H4 (cell line): ENCODE results near the gene ARHGDIA. TPM values are rescaled to one million over a fixed set of nuclear protein-coding genes. Genes with fewer than 3 reads are reported as not detected.

ENCODE experiments used
- DNase-seq: peaks from one replicate; pipeline ENCODE4 v3.0.0-alpha.2; 2015; ENCODE audit warnings: low spot score
- total RNA-seq: library from RNA; depleted of rRNA; stranded (reverse); fragments of >200 nt; shearing (Covaris generic); gene quantifications from 2 replicates; pipeline ENCODE4 v1.2.3, GENCODE V29; 2014

ARHGDIA gene
- total RNA-seq, 1 experiment from 2014 or later = 78.2 TPM

DNA sequence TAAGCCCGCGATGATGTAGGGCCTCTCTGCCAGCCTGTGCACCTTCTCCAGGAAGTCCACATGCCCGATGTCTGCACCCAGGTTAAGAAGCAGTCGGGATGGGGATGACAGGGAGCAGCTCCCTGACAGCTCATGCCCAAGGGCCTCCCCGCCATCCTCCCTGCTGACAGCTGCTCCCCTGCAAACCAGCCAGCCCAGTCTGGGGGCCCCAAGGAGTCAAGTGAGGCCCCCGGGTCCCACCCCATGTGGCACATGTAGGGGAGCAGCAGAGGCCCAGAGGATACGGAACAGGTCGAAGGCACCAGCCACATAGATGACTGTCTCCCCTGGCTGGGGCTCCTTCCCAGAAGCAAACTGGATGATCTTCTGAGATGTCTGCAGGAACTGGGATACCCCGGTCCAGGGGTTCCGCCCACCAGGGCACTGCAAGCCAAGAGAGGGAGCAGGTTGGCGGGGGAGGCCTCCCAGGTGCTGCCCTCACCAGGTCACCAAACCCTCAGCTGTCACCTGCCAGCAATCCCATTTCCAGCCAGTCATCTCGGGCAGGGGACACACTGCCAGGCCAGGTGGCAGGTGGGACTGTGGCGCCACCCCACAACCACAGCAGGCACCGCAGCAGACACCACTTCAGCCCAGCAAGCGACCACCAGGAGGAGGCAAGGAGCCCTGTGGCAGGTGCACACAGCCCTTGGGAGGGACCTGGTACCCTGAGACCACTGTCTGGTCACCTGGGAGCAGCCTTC is 35.5 kb upstream of the ARHGDIA start:
- DNase-seq = no peak

DNA sequence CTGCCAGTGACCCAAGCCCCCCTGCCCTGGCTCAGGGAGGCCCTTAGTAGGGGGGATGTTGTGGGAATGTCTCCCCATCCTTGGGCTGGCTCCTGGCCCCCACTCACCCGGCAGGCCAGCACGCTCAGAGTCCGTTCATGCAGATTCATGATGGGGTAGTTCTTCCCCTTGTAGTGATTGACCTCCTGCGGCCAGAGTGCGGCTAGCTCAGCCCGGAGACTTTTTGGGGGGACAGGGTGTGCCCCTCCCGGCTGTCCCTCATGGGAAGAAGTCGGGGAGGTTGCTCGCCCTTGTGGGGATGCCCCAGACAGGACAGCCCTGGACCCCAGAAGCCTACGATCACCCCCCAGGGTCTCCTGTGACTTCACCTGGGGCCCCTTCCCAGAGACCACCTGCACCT is 34.9 kb upstream of the ARHGDIA start:
- no peak for DNase-seq

DNA sequence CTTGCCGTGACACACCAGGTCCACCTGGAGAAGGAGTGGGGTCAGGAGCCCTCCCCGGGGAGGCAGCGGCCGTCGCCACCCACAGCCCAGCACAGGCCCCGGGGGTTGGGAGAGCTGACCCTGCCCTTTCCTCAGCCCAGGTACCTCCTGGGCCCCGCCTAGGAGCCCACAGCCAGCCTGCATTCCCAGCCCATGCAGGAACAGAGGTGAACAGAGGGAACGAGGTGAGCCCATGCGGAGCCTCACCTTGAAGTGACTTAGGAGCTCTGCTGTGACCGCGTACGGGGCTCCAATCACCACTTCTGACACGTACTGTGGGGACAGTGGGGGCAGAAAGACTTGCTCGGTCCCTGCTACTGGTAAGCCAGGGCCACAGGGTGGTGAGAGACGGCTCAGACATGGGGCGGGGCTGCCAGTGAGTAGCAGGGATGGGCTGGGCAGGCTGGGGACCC is 34.3 kb upstream of the ARHGDIA start:
- DNase-seq = no peak

DNA sequence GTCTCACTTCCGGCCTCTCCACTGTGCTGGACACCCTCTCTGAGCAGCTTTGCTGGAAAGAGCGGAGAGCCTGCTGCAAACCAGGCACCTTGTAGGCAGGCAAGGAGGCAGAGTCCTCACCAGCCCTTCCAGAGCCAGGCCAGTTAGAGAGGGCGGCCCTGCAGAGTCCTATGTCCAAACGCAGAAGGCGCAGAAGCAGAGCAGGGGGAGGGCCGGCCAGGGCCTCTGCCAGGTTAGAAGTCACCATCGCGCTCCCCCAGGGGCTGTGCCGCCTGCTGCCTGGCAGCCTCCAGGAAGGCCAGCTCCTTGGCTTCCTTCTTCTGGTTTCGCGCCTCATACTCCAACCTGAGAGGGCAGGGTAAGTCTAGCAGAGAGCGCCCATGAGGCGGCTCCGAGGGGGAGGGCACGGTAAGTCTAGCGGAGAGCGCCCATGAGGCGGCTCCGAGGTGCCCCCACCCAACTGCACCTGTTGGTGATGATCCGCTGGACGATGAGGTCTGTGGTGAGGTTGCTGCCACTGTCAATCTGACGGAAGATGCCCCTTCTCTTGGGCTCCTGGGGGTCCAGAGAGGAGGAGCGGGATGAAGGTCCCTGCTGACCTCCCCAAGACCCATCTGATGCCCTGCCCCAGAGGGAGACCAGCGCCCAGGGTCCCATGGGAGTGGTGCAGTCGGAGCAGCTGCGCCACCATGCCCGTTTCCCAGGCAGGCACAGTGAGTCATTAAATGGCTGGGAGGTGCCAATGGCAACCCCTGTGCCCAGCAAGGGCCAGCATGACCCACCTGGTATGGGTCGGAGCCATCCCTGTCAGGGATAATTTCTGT is 33.7 kb upstream of the ARHGDIA start:
- DNase-seq = no peak

DNA sequence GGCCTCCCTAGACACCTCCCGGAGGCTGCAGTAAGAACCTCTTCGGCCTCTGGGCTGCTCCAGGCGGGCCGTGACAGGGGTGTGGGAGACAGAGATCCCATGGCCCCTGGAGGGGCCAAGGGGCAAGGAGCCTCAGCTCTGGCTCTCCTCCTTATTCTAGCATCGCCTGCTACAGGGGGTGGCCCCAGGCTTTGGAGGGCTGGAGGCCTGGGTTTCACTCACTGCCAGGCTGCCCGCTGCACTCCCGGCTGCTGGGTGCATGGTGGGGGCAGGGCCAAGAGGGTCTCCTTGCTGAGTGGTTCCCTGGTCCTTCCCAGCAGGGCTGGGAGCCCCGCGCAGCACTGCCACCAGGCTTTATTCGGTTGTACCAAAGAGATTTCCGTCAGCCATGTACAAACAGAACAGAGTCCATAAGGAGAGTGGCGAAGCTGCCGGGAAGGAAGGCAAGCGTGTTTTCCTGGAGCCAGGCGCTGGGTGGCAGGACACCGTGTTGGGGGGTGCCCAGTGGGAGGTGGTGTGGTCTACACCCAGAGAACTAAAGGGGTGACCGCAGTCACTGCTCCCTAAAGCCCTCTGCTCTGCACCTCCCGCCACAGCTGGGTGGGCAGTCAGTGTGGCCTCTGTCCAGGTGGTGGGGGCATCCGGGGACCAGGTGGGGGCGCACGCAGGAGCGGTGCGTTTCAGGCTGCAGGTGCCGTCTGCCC is 32.9 kb upstream of the ARHGDIA start:
- no peak for DNase-seq

DNA sequence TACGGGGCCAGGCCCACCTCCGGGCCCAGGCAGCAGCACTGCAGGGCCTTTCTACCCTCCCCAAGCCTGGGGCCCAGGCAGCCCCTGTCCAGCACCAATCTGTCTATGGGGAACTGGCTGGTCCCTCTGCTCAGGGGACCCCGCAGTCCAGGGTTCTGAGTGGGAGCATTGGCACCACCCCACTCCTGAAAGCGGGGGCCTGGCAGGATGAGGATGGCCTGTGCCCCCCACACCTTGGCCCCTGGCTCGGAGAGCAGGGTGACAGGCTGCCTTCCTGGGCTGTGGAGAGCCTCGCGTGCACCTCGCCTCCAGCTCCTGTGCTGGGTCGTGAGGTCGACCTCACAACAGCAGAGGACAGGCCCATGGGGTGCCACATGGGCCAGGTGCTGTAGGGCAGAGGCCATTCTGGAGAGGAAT is 32.3 kb upstream of the ARHGDIA start:
- DNase-seq = no peak

DNA sequence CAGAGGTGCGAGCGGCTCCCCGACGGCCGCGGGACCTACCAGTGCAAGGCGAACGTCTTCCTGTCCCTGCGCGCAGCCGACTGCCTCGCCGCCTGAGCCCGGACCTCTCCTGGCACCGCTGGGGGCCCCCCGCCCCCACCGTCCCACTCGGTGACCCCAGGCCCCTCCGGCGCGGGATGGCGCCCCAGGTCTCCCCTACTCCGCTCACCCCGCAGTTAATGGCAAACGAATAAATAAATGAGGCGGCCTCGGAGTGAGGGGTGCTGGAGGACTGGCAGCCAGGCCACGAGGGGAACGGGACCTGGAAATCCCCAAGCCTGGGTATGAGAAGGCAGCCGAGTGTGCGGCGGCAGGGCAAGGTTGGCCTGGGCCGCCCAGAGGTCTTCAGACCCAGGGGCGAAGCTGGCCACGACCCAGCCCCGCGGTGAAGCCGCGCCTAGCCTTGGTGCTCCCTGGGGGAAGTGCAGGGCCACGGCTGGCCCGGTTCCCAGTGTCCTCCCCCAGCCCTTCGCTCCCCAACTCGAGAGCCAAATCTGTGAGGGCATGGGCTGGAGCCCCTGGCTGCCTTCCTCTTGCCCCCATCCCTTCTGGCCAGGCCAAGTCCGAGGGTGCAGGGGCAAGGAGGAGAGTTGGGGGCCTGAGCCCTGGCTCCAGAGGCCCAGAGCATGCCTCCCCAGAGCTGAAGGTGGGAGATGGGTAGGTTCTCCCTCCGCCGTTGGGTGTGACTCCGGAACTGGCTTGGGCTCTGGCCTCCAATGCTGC is 31.7 kb upstream of the ARHGDIA start:
- no peak for DNase-seq

DNA sequence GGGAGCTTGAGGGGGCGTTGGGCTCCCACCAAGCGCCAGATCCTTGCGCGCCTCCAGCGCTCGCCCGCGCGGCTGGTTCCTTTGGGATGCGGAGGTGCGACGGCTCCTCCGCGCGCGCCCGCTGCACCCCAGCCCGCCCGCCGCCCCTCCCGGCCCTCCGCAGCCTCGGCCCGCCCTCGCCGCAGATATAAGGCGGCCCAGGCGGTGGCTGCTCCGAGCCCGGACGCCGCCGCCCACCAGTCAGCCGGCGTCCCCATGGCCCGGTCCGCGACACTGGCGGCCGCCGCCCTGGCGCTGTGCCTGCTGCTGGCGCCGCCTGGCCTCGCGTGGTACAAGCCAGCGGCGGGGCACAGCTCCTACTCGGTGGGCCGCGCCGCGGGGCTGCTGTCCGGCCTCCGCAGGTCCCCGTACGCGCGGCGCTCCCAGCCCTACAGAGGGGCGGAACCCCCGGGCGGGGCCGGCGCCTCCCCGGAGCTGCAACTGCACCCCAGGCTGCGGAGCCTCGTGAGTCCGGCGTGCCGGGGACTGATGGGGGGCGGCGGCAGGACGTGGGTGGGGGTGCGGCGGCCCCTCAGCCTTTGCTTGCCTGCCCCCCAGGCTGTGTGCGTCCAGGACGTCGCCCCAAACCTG is 31.0 kb upstream of the ARHGDIA start, which contains the start of gene NPB:
Gene NPB, plus strand, starts transcription at position 216 of the 630 bp plus-strand sequence. Its CDS starts 40 bp downstream, at position 256.
- DNase-seq = no peak

DNA sequence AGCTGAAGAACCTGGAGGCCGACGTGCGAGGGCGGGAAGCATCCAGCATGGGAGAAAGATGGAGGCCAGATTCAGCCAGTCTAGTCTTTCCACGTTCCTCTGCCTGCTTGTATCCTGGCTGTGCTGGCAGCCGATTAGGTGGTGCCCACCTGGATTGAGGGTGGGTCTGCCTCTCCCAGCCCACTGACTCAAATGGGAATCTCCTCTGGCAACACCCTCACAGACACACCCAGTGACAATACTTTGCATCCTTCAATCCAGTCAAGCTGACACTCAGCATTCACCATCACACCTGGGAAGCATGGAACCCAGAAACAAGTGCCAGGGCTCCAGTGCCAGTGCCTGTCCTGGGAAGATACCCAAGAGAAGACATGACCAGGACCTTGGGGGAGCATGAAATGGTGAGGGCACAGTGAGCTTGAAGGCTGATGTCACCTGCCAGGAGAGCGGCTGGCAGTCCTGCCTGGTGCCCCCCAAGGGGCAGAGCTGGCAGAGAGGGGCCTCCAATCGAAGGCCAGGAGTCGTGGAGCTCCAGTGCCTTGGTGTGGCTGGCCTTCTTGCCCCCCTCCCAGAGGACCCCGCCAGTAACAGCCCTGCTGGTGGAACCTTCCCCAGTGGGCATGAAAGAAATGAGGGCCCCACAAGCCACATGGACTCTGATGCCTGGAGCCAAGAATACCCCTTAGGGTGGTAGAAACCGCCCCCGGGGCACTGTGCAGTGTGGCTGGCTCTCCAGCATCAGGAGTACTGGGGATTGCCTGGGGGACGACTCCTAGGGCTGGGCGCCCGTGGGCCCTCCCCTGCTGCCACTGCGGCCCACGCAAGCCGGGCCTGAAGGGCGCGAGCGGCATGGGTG is 30.3 kb upstream of the ARHGDIA start:
- no peak for DNase-seq

DNA sequence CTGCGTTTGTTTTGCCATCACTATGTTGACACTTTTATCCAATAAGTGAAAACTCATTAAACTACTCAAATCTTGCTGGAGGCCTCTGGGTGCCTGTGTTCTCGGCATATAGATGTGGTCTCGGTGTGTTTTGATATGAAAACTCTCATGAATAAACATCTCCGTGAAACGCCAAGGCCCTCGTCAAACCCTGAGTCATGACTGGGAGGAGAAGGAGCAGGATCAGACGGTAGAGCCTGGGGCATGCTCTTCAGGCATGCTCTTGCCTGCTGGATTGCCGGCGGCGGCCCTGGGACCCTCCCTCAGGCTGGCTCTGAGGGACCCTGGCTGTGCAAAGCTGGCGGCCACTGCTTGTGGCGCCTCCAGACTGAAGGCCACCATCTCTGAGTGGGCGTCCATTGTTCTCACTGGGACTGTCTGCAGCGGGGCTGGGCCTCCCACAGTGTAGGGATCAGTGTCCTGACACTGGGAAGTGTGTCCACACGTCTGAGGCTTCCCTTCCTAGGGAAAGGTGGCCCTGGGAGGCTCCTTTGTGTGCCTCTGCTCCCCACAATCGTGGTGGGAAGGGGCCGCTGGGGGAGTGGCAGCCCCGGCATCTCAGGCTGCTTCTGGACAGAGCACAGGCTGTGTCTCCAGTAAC is 29.2 kb upstream of the ARHGDIA start:
- no peak for DNase-seq

DNA sequence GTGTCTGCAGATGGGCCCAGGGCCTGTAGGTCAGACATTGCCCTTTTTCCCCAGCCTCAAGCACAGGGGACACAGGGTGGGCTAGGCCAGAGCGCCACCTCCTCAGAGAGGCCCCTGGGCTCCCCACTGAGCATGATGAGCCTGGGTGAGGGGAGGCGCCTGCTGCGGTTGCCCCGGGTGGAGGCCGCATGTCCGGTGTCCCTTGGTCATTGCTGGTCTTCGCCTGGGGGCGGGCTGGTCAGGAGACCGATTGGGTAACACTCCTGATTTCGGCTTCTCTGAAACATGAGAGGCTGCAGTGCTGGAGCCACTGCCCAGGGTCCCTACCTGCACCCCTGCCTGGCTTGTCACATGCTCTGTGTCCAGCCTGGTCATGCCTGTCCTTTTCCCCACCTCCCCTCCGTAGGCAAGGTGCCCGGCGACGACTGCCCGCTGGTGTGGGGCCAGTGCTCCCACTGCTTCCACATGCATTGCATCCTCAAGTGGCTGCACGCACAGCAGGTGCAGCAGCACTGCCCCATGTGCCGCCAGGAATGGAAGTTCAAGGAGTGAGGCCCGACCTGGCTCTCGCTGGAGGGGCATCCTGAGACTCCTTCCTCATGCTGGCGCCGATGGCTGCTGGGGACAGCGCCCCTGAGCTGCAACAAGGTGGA is 28.5 kb upstream of the ARHGDIA start:
- DNase-seq = no peak

DNA sequence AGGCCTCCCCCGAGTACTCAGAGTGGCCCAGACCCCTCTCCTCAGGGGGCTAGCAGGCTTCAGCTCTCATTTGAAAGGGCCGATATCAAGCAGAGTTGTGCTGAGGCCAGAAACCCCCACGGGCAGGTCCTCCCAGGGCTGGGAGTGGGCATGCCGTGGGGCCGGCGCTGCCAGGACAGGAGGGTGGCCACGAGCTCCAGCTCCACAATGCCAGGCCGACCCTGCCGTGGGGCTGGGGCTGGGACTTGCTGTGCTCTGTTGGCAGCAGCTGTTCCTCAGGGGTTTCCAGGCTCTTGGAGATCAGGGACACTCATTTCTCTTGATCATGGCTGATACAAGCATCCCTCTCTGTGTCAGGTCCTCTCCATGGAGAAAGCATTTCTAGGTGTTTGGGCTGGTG is 27.7 kb upstream of the ARHGDIA start:
- no peak for DNase-seq

DNA sequence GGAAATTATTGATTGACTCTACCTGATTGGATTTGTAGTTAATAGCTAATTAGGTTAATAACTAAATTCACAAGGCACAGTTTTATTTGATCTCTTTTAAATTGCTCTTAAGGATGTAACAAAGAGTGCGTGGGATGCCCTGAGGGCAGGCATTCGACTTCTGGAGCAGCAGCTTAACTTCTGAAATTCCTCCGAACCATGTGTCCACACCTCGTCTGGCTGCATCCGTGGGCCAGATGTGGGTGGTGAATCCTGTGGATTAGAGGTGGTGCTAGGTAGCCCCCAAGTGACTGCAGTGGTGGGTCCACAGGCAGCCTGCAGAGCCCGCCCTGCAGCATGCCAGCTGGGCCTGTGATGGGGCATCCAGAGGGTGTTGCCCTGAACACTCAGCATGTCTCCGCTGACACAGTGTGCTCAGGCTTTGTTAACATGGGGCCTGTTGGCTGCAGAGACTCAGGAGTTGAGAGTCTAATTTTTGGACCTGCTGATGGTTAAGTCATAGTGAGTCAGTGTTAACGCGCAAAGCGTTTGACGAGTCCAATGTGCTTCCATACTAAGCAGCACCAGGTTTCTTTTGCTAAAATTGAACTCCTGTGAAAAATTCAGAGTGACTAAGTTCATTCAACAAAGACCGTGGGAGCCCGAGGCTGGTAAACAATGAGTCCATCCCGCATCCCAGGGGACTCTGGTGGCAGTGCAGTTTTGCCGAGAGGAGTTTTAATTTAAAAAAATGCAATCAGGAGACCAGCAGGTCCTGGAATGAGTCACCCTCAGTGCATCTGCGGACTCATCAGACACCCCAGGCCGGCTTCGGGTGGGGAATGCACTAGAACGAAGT is 27.1 kb upstream of the ARHGDIA start:
- peak; percentile 76 for DNase-seq

DNA sequence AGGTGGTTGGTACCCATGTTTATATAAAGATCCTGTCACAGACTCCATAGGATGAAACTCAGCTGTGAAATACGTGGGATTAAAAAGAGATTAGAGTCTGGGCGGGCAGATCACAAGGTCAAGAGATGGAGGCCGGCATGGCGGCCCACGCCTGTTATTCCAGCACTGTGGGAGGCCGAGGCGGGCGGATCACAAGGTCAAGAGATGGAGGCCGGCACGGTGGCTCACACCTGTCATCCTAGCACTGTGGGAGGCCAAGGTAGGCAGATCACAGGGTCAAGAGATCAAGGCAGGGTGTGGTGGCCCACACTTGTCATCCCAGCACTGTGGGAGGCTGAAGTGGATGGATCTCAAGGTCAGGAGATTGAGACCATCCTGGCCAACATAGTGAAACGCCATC is 24.3 kb upstream of the ARHGDIA start:
- DNase-seq = no peak

DNA sequence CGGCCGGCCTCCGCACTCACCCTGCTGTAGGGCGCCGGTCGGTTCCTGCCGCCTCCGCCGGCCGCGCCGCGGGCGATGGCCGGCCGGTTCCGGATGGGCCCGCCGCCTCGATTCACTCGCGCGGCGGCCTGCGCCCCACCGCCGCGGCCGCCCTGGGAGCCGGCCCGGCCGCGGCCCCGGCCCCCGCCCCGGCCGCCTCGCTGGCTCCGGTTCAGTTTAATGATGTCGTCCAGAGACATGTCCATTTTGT is 20.1 kb upstream of the ARHGDIA start:
- no peak for DNase-seq

DNA sequence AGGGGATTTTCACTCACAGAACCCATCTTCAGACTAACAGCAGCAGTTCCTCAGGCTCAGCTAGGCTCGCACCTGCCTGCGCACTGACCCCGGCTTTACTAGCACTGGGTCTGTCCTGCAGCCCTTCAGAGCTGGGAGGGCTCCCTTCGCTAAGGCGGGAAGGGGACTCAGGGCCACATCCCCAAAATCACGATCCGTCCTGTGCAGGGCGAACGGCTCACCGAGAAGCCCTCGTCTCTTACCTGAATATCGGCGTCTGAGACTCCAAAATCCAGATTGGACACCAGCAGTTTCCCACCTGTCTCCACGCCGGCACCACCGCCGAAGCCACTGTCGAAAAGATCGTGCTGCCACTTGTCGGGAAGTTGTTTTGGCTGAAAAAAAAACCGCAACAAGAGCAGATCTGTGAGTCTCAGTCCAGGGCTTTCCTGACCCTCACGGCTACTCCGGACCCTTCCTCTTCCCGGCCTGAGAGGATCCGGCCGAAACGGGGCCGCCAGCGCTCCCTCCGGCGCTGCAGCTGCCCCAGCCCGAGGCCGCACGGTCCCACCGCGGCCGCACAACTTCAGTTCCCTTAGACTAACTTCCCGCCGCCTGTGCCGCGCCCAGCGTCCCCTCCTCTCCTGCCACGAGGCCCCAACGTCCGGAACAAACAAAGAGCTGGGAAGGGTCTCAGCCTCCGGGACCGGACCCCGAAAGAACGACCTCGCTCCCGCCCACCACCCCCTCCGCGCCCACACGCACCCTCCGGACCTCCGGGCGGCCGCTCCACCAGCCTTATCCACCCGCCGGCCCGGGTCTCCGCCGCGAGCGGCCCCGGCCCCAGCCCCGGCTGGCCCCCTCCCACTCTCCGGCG is 19.5 kb upstream of the ARHGDIA start:
- no peak for DNase-seq

DNA sequence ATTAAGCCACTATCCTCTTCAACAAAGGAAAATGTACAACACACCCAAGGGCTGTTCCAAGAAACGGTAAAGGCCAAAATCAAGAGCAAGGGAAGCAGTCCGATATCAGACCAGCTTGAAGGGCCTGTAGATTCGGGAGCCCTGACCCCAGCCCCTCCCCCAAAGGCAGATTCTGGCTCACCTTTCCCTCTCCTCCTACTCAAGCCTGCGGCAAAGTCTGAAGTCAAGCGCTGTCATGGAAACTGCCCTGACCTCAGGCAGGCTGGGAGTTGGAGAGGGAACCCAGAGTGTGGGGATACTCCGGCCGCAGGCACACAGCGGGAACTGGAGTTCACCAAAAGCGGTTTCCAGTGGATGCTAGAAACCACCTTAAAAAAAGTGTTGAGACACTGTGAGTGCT is 18.5 kb upstream of the ARHGDIA start:
- DNase-seq = no peak
